Astrocyte (in vitro differentiated cells and primary cell): ENCODE measurements around the gene RAB6C. TPM values are rescaled to one million over a fixed set of nuclear protein-coding genes. Genes with fewer than 3 reads are reported as not detected.
"Not testable (repeated sequence)": the region's sequence is repeated elsewhere in the genome, so short reads cannot be mapped to it uniquely, and the experiment has no call there.

ENCODE experiments used
- DNase-seq: peaks from one replicate; pipeline ENCODE4 v3.0.0-alpha.2; 2010; ENCODE audit warnings: low read depth
- FAIRE-seq: peaks from 2 replicates; lab custom pipeline; 2011; peaks lifted over from hg19 to GRCh38; lab: Jason Lieb, UNC
- H2AFZ ChIP-seq: 2 replicates; pipeline ENCODE4 v1.6.0; 2012; ENCODE audit warnings: low read depth, low read length, inconsistent platforms
- H3K27ac ChIP-seq: 2 replicates; pipeline ENCODE4 v1.5.1; 2011; ENCODE audit warnings: low read depth, low read length, inconsistent platforms
- H3K27me3 ChIP-seq: 2 replicates; pipeline ENCODE4 v1.6.0; 2011; ENCODE audit warnings: low read length, inconsistent platforms; ENCODE audit not compliant: insufficient read depth
- H3K36me3 ChIP-seq: 2 replicates; pipeline ENCODE4 v1.5.1; 2011; ENCODE audit warnings: low read length, inconsistent platforms; ENCODE audit not compliant: insufficient read depth
- H3K4me1 ChIP-seq: 2 replicates; pipeline ENCODE4 v1.5.1; 2011; ENCODE audit warnings: low read length, inconsistent platforms; ENCODE audit not compliant: insufficient read depth
- H3K4me2 ChIP-seq: 2 replicates; pipeline ENCODE4 v1.6.0; 2012; ENCODE audit warnings: low read length, inconsistent platforms
- H3K4me3 ChIP-seq: 2 replicates; pipeline ENCODE4 v1.5.1; 2011; ENCODE audit warnings: low read depth, mild to moderate bottlenecking, low read length, inconsistent platforms; ENCODE audit not compliant: insufficient read depth
- H3K79me2 ChIP-seq: 2 replicates; pipeline ENCODE4 v1.6.0; 2012; ENCODE audit warnings: mild to moderate bottlenecking, low read length, inconsistent platforms; ENCODE audit not compliant: insufficient read depth
- H3K9ac ChIP-seq: 2 replicates; pipeline ENCODE4 v1.6.0; 2012; ENCODE audit warnings: mild to moderate bottlenecking, low read length, inconsistent platforms
- H3K9me3 ChIP-seq: 2 replicates; pipeline ENCODE4 v1.5.1; 2012; ENCODE audit warnings: low read depth, mild to moderate bottlenecking, low read length, inconsistent platforms; ENCODE audit not compliant: insufficient read depth
- H4K20me1 ChIP-seq: 2 replicates; pipeline ENCODE4 v1.6.0; 2012; ENCODE audit warnings: low read length, inconsistent platforms; ENCODE audit not compliant: insufficient read depth
- H3K27ac Mint-ChIP-seq: one replicate; pipeline ENCODE4 v1.8.0; 2021; ENCODE audit warnings: mild to moderate bottlenecking, mixed read lengths; ENCODE audit not compliant: unreplicated experiment
- H3K27me3 Mint-ChIP-seq: one replicate; pipeline ENCODE4 v1.8.0; 2021; ENCODE audit warnings: low read depth, mixed read lengths; ENCODE audit not compliant: unreplicated experiment
- H3K36me3 Mint-ChIP-seq: one replicate; pipeline ENCODE4 v1.8.0; 2021; ENCODE audit warnings: low read depth, mixed read lengths; ENCODE audit not compliant: unreplicated experiment
- H3K4me1 Mint-ChIP-seq: one replicate; pipeline ENCODE4 v1.8.0; 2021; ENCODE audit warnings: low read depth, mixed read lengths; ENCODE audit not compliant: unreplicated experiment
- H3K4me3 Mint-ChIP-seq: one replicate; pipeline ENCODE4 v1.8.0; 2021; ENCODE audit warnings: mild to moderate bottlenecking, moderate library complexity, mixed read lengths; ENCODE audit not compliant: unreplicated experiment
- H3K9me3 Mint-ChIP-seq: one replicate; pipeline ENCODE4 v1.8.0; 2021; ENCODE audit warnings: mild to moderate bottlenecking, mixed read lengths; ENCODE audit not compliant: unreplicated experiment
- CTCF ChIP-seq: IDR thresholded peaks from 2 replicates; pipeline ENCODE4 v1.5.1; 2011; ENCODE audit warnings: low read depth, mild to moderate bottlenecking, inconsistent platforms, low read length, moderate library complexity; ENCODE audit not compliant: insufficient read depth
- EZH2 ChIP-seq: IDR thresholded peaks from 2 replicates; pipeline ENCODE4 v1.6.1; 2012; ENCODE audit warnings: mild to moderate bottlenecking, low read length, inconsistent platforms; ENCODE audit not compliant: insufficient read depth
- total RNA-seq: library from RNA; stranded (reverse); gene quantifications from 2 replicates; pipeline ENCODE4 v1.2.1, GENCODE V29; 2021

The RAB6C gene
- total RNA-seq, 1 donor from 2014 or later = 0.09 TPM

- Histone ChIP-seq H3K27ac (no peak overlapping the region), H3K9me3 (no peaks in the 10 kb centered on the region), H3K4me1 (no peaks in the 10 kb centered on the region), H3K9ac (no peak overlapping the region), H3K4me2 (peak overlapping the region; percentile 39), H4K20me1 (no peaks in the 10 kb centered on the region), H3K36me3 (no peaks in the 10 kb centered on the region), H3K27me3 (no peaks in the 10 kb centered on the region), H3K79me2 (no peaks in the 10 kb centered on the region), H2AFZ (no peak overlapping the region), H3K4me3 (no peak overlapping the region)
- FAIRE-seq (no peak), DNase-seq (no peak)
- no peak overlapping the region for H3K27ac Mint-ChIP-seq
- H3K4me1 Mint-ChIP-seq = peaks cover 10% of the 10 kb centered on the region
- no peaks in the 10 kb centered on the region for H3K9me3 Mint-ChIP-seq
- peak overlapping the region; percentile 62 for H3K4me3 Mint-ChIP-seq
- H3K36me3 Mint-ChIP-seq = no peaks in the 10 kb centered on the region
- no peak for TF ChIP-seq EZH2
- no peak for TF ChIP-seq CTCF
- H3K27me3 Mint-ChIP-seq = peaks cover 5% of the 10 kb centered on the region
Observed at GRCh38 chr2:129934044-129934822, 45.2 kb upstream of the RAB6C start.

DNA sequence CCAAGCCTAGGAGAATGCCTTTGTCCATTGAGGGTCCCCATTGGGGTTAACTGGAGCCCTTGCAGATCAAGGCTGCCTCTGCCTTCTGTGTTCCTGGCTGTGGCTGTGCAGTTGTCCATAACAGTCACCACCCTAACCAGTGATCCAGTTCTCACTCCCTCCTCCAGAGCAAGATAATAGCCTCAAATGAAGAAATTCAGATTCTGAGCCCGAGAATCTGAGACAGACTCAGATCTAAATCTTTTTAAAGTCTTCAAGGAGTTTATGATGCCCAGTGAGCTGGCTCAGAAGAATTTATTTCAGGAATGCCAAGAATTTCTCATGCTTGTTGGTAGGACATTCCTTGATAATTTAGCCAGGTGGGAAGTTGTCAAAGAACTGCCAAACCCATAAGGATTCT is 44.3 kb upstream of the RAB6C start:
- no peaks in the 10 kb centered on the region for H4K20me1 ChIP-seq
- no peak overlapping the region for H3K9ac ChIP-seq
- H3K27me3 ChIP-seq = no peaks in the 10 kb centered on the region
- no peaks in the 10 kb centered on the region for H3K9me3 ChIP-seq
- Mint-ChIP-seq H3K36me3 (no peaks in the 10 kb centered on the region), H3K9me3 (no peaks in the 10 kb centered on the region), H3K27ac (peak overlapping the region; percentile 51), H3K27me3 (peaks cover 5% of the 10 kb centered on the region), H3K4me3 (no peak overlapping the region), H3K4me1 (peaks cover 10% of the 10 kb centered on the region)
- H3K79me2 ChIP-seq = no peaks in the 10 kb centered on the region
- H3K27ac ChIP-seq = no peak overlapping the region
- no peak overlapping the region for H2AFZ ChIP-seq
- no peaks in the 10 kb centered on the region for H3K4me1 ChIP-seq
- FAIRE-seq (no peak), DNase-seq (no peak)
- no peaks in the 10 kb centered on the region for H3K36me3 ChIP-seq
- no peak overlapping the region for H3K4me2 ChIP-seq
- TF ChIP-seq EZH2 (no peak), CTCF (no peak)
- no peak overlapping the region for H3K4me3 ChIP-seq

DNA sequence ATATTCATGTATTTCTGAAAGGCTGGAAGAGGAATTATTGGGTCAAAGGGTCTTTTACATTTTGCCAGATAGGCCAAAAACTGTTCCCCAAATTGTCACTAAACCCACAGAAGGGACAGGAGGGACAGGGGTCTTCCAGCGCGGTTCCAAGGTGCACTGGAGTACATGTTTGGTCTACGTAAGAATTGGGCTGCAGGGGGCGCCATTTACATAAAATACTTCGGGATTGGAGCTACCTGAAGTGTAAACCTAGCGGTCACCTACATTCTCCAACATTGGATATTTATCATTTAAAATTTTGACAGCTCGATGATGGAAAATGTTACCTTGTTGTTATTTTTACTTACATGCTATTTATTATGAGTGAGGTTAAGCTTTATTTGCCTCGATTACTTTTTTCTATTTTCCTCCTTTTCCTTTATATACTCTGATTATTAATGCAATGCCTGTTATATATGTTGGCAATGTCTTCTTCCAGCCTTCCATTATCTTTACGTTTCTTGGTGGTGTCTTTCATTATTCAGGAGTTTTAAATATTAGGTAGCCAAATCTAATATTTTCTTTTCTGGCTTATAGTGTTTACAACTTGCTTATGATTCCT is 43.0 kb upstream of the RAB6C start:
- Mint-ChIP-seq H3K27ac (no peak overlapping the region), H3K36me3 (no peaks in the 10 kb centered on the region), H3K9me3 (no peaks in the 10 kb centered on the region), H3K27me3 (peaks cover 5% of the 10 kb centered on the region), H3K4me3 (no peak overlapping the region), H3K4me1 (peaks cover 10% of the 10 kb centered on the region)
- Histone ChIP-seq H3K36me3 (no peaks in the 10 kb centered on the region), H4K20me1 (no peaks in the 10 kb centered on the region), H3K4me3 (no peak overlapping the region), H3K27me3 (no peaks in the 10 kb centered on the region), H3K9ac (no peak overlapping the region), H3K4me2 (no peak overlapping the region), H3K9me3 (no peaks in the 10 kb centered on the region), H2AFZ (no peak overlapping the region), H3K27ac (no peak overlapping the region), H3K79me2 (no peaks in the 10 kb centered on the region), H3K4me1 (no peaks in the 10 kb centered on the region)
- FAIRE-seq (no peak), DNase-seq (no peak)
- TF ChIP-seq CTCF (no peak), EZH2 (no peak)

GRCh38 chr2:129938850-129939471 is 40.5 kb upstream of the RAB6C start:
- FAIRE-seq, H3K27ac ChIP-seq, H3K27me3 Mint-ChIP-seq, H2AFZ ChIP-seq, H3K4me1 Mint-ChIP-seq, H4K20me1 ChIP-seq, DNase-seq, H3K4me2 ChIP-seq, H3K4me3 ChIP-seq, H3K9me3 Mint-ChIP-seq, H3K36me3 Mint-ChIP-seq, H3K27me3 ChIP-seq, H3K4me3 Mint-ChIP-seq, H3K9me3 ChIP-seq, H3K27ac Mint-ChIP-seq, H3K36me3 ChIP-seq, H3K9ac ChIP-seq, H3K4me1 ChIP-seq, H3K79me2 ChIP-seq: not testable (repeated sequence)
